Fibroblast of mammary gland (primary cell): ENCODE results near the gene KLK8.
"Not testable (repeated sequence)": the region's sequence is repeated elsewhere in the genome, so short reads cannot be mapped to it uniquely, and the experiment has no call there.

Source experiments
- DNase-seq: peaks from one replicate; pipeline ENCODE4 v3.0.0-alpha.2; 2010; ENCODE audit warnings: low read depth
- H3K4me3 ChIP-seq: 2 replicates; pipeline ENCODE4 v1.5.1; 2011; ENCODE audit warnings: low read depth, mild to moderate bottlenecking, low read length, moderate library complexity; ENCODE audit not compliant: control insufficient read depth
- CTCF ChIP-seq: conservative IDR thresholded peaks from 2 replicates; pipeline ENCODE4 v1.5.1; 2011; ENCODE audit warnings: low read depth, low read length, inconsistent platforms; ENCODE audit not compliant: control insufficient read depth, insufficient read depth

Gene KLK8

GRCh38 chr19:50972795-50973376 is 28.5 kb downstream of the KLK8 start:
- H3K4me3 ChIP-seq, result no peak overlapping the region
- TF ChIP-seq CTCF, result no peak
- no peak for DNase-seq

- not testable (repeated sequence) for DNase-seq, H3K4me3 ChIP-seq
Measured at GRCh38 chr19:50969810-50970209, 31.6 kb downstream of the KLK8 start.

GRCh38 chr19:50969413-50969760 is 32.0 kb downstream of the KLK8 start, which contains the start of gene KLK6:
Gene KLK6 (minus strand): TSS chr19:50969591. CDS start chr19:50968104, 1,487 bp downstream.
- no peak for TF ChIP-seq CTCF
- no peak for DNase-seq
- no peak within 1 kb of the TSS for H3K4me3 ChIP-seq

GRCh38 chr19:50968716-50969412 is 32.5 kb downstream of the KLK8 start:
- DNase-seq, result no peak
- no peak for TF ChIP-seq CTCF
- no peak overlapping the region for H3K4me3 ChIP-seq

- H3K4me3 ChIP-seq, result no peak overlapping the region
- DNase-seq, result no peak
- TF ChIP-seq CTCF, result no peak
Measured at GRCh38 chr19:50967929-50968715, 33.3 kb downstream of the KLK8 start.

GRCh38 chr19:50964266-50964665 is 37.1 kb downstream of the KLK8 start:
- H3K4me3 ChIP-seq, result no peak overlapping the region
- DNase-seq, result no peak
- TF ChIP-seq CTCF, result no peak

- H3K4me3 ChIP-seq, result no peak overlapping the region
- DNase-seq, result no peak
- no peak for TF ChIP-seq CTCF
Measured at GRCh38 chr19:50963381-50963780, 38.0 kb downstream of the KLK8 start.
